Sciatic nerve (tissue), 2 donors: ENCODE results near the gene PNLIPRP1. TPM values are rescaled to one million over a fixed set of nuclear protein-coding genes. Genes with fewer than 3 reads are reported as not detected.

ENCODE experiments used
- ATAC-seq: fragments of 200-7000 bp; cut with Tn5 transposase; one replicate; pipeline ENCODE4 v1.9.1; 2020; ENCODE audit warnings: mild to moderate bottlenecking, moderate library complexity
- DNase-seq: peaks from one replicate; pipeline ENCODE4 v3.0.0-alpha.2; 2020; ENCODE audit warnings: low spot score
- intact Hi-C: fragments of 100-400 bp; cut with DNase I; formaldehyde crosslinking; loops from one replicate; pipeline ENCODE4 v1.14.2; 2022
- total RNA-seq: library from RNA; stranded (reverse); fragmentation: NEBNext Ultra II Directional; extraction: Animal tissue kit (Norgen Biotek cat#: 25700); gene quantifications from one replicate; pipeline ENCODE4 v1.2.1, GENCODE V29; 2021
- donor health status: DM: no; HTN: no; CAD: no.
- donor health status: DM: no; HTN: no; CAD: no.

The PNLIPRP1 gene
- total RNA-seq, 1 donor from 2014 or later, result 1.2 TPM

DNA sequence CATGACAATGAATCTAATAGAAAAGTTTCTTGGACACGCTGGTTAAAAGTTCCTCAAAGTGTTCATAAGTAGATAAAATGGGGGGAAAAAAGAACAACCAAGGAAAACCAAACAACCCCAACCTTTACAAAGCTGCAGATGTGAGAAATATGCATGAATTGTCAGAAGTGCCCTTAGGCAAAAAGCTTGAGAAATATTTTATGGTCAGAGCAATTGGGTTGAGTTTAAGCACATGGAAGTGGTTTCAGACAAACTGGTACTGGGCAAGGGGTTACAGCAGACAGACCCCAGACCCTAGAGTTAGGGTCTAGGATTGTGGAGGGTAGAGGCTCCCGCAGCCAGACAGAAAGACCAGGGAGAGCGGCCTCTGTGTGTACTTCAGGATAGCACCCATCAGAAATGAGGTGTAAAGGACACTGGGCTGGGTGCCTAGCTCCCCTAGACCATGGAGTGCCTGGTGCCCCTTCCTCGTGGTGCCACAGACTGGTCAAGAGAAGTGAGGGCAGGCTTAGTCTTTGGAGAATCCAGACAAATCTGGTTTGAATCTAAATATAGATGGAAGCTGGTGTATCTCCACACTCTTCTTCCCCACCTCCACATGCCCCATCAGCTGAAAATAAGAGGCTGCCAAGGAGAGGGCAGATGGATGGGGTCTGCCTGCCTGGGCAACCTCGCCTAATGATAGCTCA is 67.2 kb downstream of the PNLIPRP1 start:
- DNase-seq (no peak), ATAC-seq (no peak)
- intact Hi-C loops, result no loop called here

Other genes starting within 250 kb of the PNLIPRP1 start
- not detected for gene PNLIPRP3, start 163.1 kb upstream of the PNLIPRP1 start, total RNA-seq
- gene PNLIP, start 45.0 kb upstream of the PNLIPRP1 start, total RNA-seq, result 2.8 TPM
- 1.6 TPM for gene PNLIPRP2, start 30.0 kb downstream of the PNLIPRP1 start, total RNA-seq
- gene HSPA12A, start 151.6 kb downstream of the PNLIPRP1 start, total RNA-seq, result 139 TPM